Lower leg skin (tissue), 3 donors: ENCODE data around the gene ANKEF1.

ENCODE experiments used
- POLR2A ChIP-seq, 2 donors: fragments of 450-650 bp; IDR thresholded peaks; one replicate each; pipeline ENCODE4 v1.6.1; 2016 to 2017; ENCODE audit warnings: antibody characterized with exemption in 2 of 2, mild to moderate bottlenecking in 1 of 2, moderate library complexity in 1 of 2
- TF ChIP-seq, protein P1 (sequence below), 3 donors: fragments of 450-650 bp; IDR thresholded peaks; one replicate each; pipeline ENCODE4 v1.5.1; 2016; ENCODE audit warnings: antibody characterized with exemption in 3 of 3, mild to moderate bottlenecking in 3 of 3, moderate library complexity in 2 of 3

GRCh38 chr20:10004900-10005299, 29.9 kb upstream of the ANKEF1 start:
- TF ChIP-seq, protein P1, sequence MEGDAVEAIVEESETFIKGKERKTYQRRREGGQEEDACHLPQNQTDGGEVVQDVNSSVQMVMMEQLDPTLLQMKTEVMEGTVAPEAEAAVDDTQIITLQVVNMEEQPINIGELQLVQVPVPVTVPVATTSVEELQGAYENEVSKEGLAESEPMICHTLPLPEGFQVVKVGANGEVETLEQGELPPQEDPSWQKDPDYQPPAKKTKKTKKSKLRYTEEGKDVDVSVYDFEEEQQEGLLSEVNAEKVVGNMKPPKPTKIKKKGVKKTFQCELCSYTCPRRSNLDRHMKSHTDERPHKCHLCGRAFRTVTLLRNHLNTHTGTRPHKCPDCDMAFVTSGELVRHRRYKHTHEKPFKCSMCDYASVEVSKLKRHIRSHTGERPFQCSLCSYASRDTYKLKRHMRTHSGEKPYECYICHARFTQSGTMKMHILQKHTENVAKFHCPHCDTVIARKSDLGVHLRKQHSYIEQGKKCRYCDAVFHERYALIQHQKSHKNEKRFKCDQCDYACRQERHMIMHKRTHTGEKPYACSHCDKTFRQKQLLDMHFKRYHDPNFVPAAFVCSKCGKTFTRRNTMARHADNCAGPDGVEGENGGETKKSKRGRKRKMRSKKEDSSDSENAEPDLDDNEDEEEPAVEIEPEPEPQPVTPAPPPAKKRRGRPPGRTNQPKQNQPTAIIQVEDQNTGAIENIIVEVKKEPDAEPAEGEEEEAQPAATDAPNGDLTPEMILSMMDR (IDR thresholded peaks at IDR 0.05) = no peak
- TF ChIP-seq POLR2A (IDR thresholded peaks at IDR 0.05) = no peak
